HepG2 (cell line): Measurements from ENCODE around the gene ZNF213. TPM values are rescaled to one million over a fixed set of nuclear protein-coding genes. Genes with fewer than 3 reads are reported as not detected.

ENCODE experiments used
- HNF1A ChIP-seq, 2 experiments: sonication (generic) in 1 of 2; formaldehyde crosslinking in 1 of 2; IDR thresholded peaks; 2 replicates each; pipeline versions ENCODE4 v1.4.0 to v1.6.1; 2016 to 2020; ENCODE audit warnings: borderline replicate concordance in 1 of 2, low read depth in 1 of 2, mild to moderate bottlenecking in 1 of 2, missing genetic modification reagents in 1 of 2
- JUND ChIP-seq: sonication (generic); formaldehyde crosslinking; IDR thresholded peaks from 2 replicates; pipeline ENCODE4 v1.8.0; 2022; ENCODE audit warnings: mild to moderate bottlenecking, missing genetic modification reagents
- MBD4 ChIP-seq: IDR thresholded peaks from 2 replicates; pipeline ENCODE4 v1.6.1; 2012; ENCODE audit warnings: low read length, inconsistent platforms, borderline replicate concordance
- MLLT10 ChIP-seq: sonication (generic); formaldehyde crosslinking; IDR thresholded peaks from 2 replicates; pipeline ENCODE4 v1.4.0; 2020; ENCODE audit warnings: missing genetic modification reagents
- MYC ChIP-seq: sonication (generic); formaldehyde crosslinking; IDR thresholded peaks from 2 replicates; pipeline ENCODE4 v1.9.0; 2021; ENCODE audit warnings: missing genetic modification reagents, borderline replicate concordance
- RARG ChIP-seq: sonication (generic); formaldehyde crosslinking; IDR thresholded peaks from 2 replicates; pipeline ENCODE4 v1.4.0; 2020; ENCODE audit warnings: low read depth, mild to moderate bottlenecking, missing genetic modification reagents
- RNF2 ChIP-seq: fragments of 450-650 bp; conservative IDR thresholded peaks from 2 replicates; pipeline ENCODE4 v1.6.1; 2016; ENCODE audit warnings: low read depth
- SKIL ChIP-seq: sonication (generic); formaldehyde crosslinking; IDR thresholded peaks from 2 replicates; pipeline ENCODE4 v1.8.0; 2022; ENCODE audit warnings: missing genetic modification reagents, mild to moderate bottlenecking, moderate library complexity, borderline replicate concordance
- SOX13 ChIP-seq, 3 experiments: fragments of 450-650 bp in 1 of 3; sonication (generic) in 1 of 3; formaldehyde crosslinking in 1 of 3; IDR thresholded peaks in 2 of 3; conservative IDR thresholded peaks in 1 of 3; 2 replicates each; pipeline versions ENCODE4 v1.5.0 to v1.6.1; 2016 to 2020; ENCODE audit warnings: antibody characterized with exemption in 1 of 3, mild to moderate bottlenecking in 1 of 3, missing compliant biosample characterization in 1 of 3, missing genetic modification reagents in 1 of 3, moderate library complexity in 1 of 3
- ZIK1 ChIP-seq: sonication (generic); formaldehyde crosslinking; IDR thresholded peaks from 2 replicates; pipeline ENCODE4 v1.5.0; 2020; ENCODE audit warnings: mild to moderate bottlenecking, low read depth, missing genetic modification reagents, borderline replicate concordance
- ZNF354B ChIP-seq: sonication (generic); formaldehyde crosslinking; IDR thresholded peaks from 2 replicates; pipeline ENCODE4 v1.8.0; 2022; ENCODE audit warnings: mild to moderate bottlenecking, missing genetic modification reagents
- ZNF883 ChIP-seq: sonication (generic); formaldehyde crosslinking; IDR thresholded peaks from 2 replicates; pipeline ENCODE4 v1.5.1; 2020; ENCODE audit warnings: mild to moderate bottlenecking, missing genetic modification reagents; ENCODE audit errors: not compliant biosample characterization
- ZXDC ChIP-seq: sonication (generic); formaldehyde crosslinking; IDR thresholded peaks from 2 replicates; pipeline ENCODE4 v1.5.0; 2020; ENCODE audit warnings: mild to moderate bottlenecking, missing genetic modification reagents
- polyA plus RNA-seq, 8 experiments: library from polyadenylated mRNA; depleted of rRNA in 3 of 8; stranded (reverse) in 7 of 8; unstranded in 1 of 8; fragments of >200 nt; fragmentation: Illumina TruSeq in 4 of 8; extraction: Trizol in 4 of 8; gene quantifications; 2 replicates each; pipeline versions ENCODE4 v1.2.1 to v1.2.3, GENCODE V29; 2011 to 2016; ENCODE audit warnings: low read depth in 4 of 8, missing spikeins in 1 of 8, mixed read lengths in 1 of 8; ENCODE audit not compliant: insufficient read depth in 1 of 8
- total RNA-seq, 5 experiments: library from RNA; depleted of rRNA; stranded (reverse); fragments of >200 nt; fragmentation: Illumina TruSeq; extraction: Trizol; gene quantifications; 2 replicates each; pipeline ENCODE4 v1.2.3, GENCODE V29; 2016; ENCODE audit warnings: low read depth in 1 of 5
- TF ChIP-seq, protein P1 (sequence below): sonication (generic); formaldehyde crosslinking; IDR thresholded peaks from 2 replicates; pipeline ENCODE4 v1.5.0; 2020; ENCODE audit warnings: missing genetic modification reagents
- TF ChIP-seq, protein P2 (sequence below): fragments of 450-650 bp; IDR thresholded peaks from 2 replicates; pipeline ENCODE4 v1.6.1; 2016

ZNF213 gene
- total and polyA plus RNA-seq, 2 of the 13 experiments (the other 11 are each of a cell fraction or from before 2014, with no cell fraction given) = 0.59 to 0.97 TPM

GRCh38 chr16:3157229-3158025 is 22.6 kb downstream of the ZNF213 start (continued):
- 0 out of 2 replicates have a peak, but pooled peaks have one; percentile 20 for TF ChIP-seq HNF1A (IDR thresholded peaks at IDR 0.05; ENCODE audit: low read depth)
- TF ChIP-seq HNF1A (CRISPR knock-in tag; IDR thresholded peaks at IDR 0.05; ENCODE audit: borderline replicate concordance) = no peak
- TF ChIP-seq SOX13 (IDR thresholded peaks at IDR 0.05) = no peak
- peak in 1 of 2 experiments; percentile 37; a peak in 1 of 4 replicates for TF ChIP-seq SOX13 (CRISPR knock-in tag; conservative IDR thresholded peaks at IDR 0.05 in 1 of 2, IDR thresholded peaks at IDR 0.05 in 1 of 2)
- no peak for TF ChIP-seq MBD4
- no peak for TF ChIP-seq SKIL (CRISPR knock-in tag)
- no peak for TF ChIP-seq ZIK1
- TF ChIP-seq MLLT10 (CRISPR knock-in tag) = no peak
- TF ChIP-seq, protein P1, sequence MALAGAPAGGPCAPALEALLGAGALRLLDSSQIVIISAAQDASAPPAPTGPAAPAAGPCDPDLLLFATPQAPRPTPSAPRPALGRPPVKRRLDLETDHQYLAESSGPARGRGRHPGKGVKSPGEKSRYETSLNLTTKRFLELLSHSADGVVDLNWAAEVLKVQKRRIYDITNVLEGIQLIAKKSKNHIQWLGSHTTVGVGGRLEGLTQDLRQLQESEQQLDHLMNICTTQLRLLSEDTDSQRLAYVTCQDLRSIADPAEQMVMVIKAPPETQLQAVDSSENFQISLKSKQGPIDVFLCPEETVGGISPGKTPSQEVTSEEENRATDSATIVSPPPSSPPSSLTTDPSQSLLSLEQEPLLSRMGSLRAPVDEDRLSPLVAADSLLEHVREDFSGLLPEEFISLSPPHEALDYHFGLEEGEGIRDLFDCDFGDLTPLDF = no peak
- no peak for TF ChIP-seq ZNF354B (CRISPR knock-in tag)
- no peak for TF ChIP-seq RNF2
- no peak for TF ChIP-seq MYC
- TF ChIP-seq JUND = no peak
- no peak for TF ChIP-seq RARG (CRISPR knock-in tag)
- peak; percentile 75 for TF ChIP-seq ZNF883
- TF ChIP-seq, protein P2, sequence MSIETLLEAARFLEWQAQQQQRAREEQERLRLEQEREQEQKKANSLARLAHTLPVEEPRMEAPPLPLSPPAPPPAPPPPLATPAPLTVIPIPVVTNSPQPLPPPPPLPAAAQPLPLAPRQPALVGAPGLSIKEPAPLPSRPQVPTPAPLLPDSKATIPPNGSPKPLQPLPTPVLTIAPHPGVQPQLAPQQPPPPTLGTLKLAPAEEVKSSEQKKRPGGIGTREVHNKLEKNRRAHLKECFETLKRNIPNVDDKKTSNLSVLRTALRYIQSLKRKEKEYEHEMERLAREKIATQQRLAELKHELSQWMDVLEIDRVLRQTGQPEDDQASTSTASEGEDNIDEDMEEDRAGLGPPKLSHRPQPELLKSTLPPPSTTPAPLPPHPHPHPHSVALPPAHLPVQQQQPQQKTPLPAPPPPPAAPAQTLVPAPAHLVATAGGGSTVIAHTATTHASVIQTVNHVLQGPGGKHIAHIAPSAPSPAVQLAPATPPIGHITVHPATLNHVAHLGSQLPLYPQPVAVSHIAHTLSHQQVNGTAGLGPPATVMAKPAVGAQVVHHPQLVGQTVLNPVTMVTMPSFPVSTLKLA = no peak
- no peak for TF ChIP-seq ZXDC (CRISPR knock-in tag)
